Measurements from ENCODE around the gene IFNGR2.

The IFNGR2 gene

GRCh38 chr21:33427051-33427450 is 23.8 kb downstream of the IFNGR2 start:
- no peak overlapping the region for H3K4me3 ChIP-seq (ENCODE audit: low read depth, low read length)
- DNase-seq (ENCODE audit: low read depth), result no peak
- no peak for TF ChIP-seq CTCF (conservative IDR thresholded peaks at IDR 0.05; ENCODE audit: low read depth, low read length)

- DNase-seq (ENCODE audit: low read depth), result no peak
- TF ChIP-seq CTCF (conservative IDR thresholded peaks at IDR 0.05; ENCODE audit: low read depth, low read length), result no peak
- H3K4me3 ChIP-seq (ENCODE audit: low read depth, low read length), result no peak overlapping the region
Measured at GRCh38 chr21:33428669-33429068, 25.5 kb downstream of the IFNGR2 start.

- H3K4me3 ChIP-seq (ENCODE audit: low read depth, low read length), result no peak overlapping the region
- no peak for DNase-seq (ENCODE audit: low read depth)
- no peak for TF ChIP-seq CTCF (conservative IDR thresholded peaks at IDR 0.05; ENCODE audit: low read depth, low read length)
Measured at GRCh38 chr21:33430858-33431257, 27.6 kb downstream of the IFNGR2 start.

- H3K4me3 ChIP-seq (ENCODE audit: low read depth, low read length), result no peak overlapping the region
- DNase-seq (ENCODE audit: low read depth), result no peak
- TF ChIP-seq CTCF (conservative IDR thresholded peaks at IDR 0.05; ENCODE audit: low read depth, low read length), result no peak
Measured at GRCh38 chr21:33432496-33432895, 29.3 kb downstream of the IFNGR2 start.

GRCh38 chr21:33433001-33433400 is 29.8 kb downstream of the IFNGR2 start:
- no peak for TF ChIP-seq CTCF (conservative IDR thresholded peaks at IDR 0.05; ENCODE audit: low read depth, low read length)
- DNase-seq (ENCODE audit: low read depth), result no peak
- no peak overlapping the region for H3K4me3 ChIP-seq (ENCODE audit: low read depth, low read length)

- DNase-seq (ENCODE audit: low read depth), result no peak
- no peak overlapping the region for H3K4me3 ChIP-seq (ENCODE audit: low read depth, low read length)
- no peak for TF ChIP-seq CTCF (conservative IDR thresholded peaks at IDR 0.05; ENCODE audit: low read depth, low read length)
Measured at GRCh38 chr21:33433425-33434114, 30.4 kb downstream of the IFNGR2 start.

- peak; percentile 96 for DNase-seq (ENCODE audit: low read depth)
- H3K4me3 ChIP-seq (ENCODE audit: low read depth, low read length), result no peak overlapping the region
Measured at GRCh38 chr21:33434770-33435360, 31.7 kb downstream of the IFNGR2 start.

More at GRCh38 chr21:33434770-33435360, 31.7 kb downstream of the IFNGR2 start:
- no peak for TF ChIP-seq CTCF (conservative IDR thresholded peaks at IDR 0.05; ENCODE audit: low read depth, low read length)

Measured in choroid plexus epithelial cell (primary cell).